ENCODE results near the gene TACC2.
"Not testable (repeated sequence)": the region's sequence is repeated elsewhere in the genome, so short reads cannot be mapped to it uniquely, and the experiment has no call there.

Gene TACC2, protein sequence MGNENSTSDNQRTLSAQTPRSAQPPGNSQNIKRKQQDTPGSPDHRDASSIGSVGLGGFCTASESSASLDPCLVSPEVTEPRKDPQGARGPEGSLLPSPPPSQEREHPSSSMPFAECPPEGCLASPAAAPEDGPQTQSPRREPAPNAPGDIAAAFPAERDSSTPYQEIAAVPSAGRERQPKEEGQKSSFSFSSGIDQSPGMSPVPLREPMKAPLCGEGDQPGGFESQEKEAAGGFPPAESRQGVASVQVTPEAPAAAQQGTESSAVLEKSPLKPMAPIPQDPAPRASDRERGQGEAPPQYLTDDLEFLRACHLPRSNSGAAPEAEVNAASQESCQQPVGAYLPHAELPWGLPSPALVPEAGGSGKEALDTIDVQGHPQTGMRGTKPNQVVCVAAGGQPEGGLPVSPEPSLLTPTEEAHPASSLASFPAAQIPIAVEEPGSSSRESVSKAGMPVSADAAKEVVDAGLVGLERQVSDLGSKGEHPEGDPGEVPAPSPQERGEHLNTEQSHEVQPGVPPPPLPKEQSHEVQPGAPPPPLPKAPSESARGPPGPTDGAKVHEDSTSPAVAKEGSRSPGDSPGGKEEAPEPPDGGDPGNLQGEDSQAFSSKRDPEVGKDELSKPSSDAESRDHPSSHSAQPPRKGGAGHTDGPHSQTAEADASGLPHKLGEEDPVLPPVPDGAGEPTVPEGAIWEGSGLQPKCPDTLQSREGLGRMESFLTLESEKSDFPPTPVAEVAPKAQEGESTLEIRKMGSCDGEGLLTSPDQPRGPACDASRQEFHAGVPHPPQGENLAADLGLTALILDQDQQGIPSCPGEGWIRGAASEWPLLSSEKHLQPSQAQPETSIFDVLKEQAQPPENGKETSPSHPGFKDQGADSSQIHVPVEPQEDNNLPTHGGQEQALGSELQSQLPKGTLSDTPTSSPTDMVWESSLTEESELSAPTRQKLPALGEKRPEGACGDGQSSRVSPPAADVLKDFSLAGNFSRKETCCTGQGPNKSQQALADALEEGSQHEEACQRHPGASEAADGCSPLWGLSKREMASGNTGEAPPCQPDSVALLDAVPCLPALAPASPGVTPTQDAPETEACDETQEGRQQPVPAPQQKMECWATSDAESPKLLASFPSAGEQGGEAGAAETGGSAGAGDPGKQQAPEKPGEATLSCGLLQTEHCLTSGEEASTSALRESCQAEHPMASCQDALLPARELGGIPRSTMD (N-terminal part only)

DNA sequence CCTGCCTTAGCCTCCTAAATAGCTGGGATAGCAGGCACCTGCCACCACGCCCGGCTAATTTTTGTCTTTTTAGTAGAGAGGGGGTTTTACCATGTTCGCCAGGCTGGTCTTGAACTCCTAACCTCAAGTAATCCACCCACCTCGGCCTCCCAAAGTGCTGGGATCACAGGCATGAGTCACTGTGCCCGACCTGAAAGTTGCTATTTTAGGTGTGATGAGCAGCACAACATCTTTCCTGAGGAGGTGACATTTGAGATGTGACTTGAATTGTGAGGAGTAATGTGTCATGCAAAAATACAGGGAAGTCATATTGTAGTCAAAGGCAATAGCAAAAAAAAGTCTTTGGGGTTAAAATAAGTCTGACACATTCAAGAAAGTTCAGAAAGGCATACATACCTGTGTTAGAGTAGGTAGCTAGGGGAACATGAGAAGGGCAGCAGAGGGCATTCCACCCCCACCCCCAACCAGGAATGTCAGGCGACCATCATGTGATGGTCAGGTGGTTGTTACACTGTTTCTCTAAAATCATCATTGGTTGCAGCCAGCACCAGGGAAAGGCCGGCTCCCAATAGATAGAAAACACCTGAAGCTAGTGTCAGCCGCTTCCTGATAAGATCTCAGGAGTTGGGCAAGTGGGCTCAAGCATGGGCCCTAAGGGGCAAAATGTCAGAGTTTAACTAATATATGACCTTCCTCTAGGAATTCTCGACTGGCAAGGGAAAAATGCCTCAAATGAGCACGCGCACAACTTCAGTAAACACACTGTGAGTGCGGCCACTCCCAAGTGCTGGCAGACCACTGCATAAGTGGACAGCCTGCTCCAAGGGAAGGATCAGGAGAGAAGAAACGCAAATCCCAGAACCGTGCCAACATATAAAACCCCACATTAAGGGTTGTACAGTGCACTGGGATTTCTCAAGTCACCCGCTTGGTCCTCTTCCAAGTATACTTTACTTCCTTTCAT, at the start of gene TACC2:
TSS of gene TACC2 (plus strand) at position 803 of the 964 bp plus-strand sequence. CDS start 32,819 bp downstream, outside the sequence.
- no peak for DNase-seq (ENCODE audit: low spot score)

DNA sequence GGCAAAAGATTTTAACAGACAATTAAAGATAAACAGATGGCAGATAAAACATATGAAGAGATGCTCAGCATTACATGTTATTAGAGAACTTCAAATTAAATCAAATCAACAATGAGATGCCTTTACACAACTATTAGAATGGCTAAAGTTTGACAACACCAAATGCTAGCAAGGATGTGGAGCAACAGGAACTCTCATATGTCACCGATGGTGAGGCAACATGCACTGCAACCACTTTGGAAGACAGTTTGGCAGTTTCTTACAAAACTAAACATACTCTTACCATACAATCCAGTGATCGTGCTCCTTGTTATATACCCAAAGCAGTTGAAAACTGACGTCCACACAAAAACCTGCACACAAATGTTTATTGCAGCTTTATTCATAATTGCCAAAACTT, 47.4 kb upstream of the TACC2 start:
- DNase-seq (ENCODE audit: low spot score): no peak

DNA sequence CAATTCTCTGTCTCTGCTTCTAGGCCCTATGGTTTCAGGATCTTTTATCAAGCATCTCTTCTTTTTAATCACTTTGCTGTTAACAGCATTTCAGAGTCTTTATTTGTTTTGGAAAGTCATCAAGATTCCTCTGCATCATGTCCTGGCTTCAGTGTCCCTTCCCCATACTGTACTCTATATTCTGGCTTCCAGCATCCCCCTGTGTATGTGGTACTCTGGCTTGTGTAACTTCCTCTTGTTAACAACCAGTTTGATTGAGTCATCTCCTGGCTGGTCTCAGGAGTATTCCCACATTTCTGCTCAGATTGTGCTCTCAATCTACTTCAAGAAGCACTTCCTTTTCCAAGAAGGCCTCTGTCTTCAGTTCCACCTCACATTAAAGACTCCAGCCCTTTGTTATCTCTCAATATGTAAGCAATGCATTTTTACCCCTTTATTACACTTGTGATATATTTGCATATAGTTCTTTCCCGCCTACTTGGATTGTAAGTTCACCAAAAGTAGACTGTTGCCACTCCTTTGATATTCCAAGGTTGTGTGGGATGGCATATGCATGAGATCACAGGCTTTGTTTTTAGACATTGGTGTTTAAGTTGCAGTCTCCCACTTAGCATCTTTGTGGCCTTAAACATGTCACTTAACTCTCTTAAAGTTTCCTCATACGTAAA, 46.1 kb upstream of the TACC2 start:
- no peak for DNase-seq (ENCODE audit: low spot score)

DNA sequence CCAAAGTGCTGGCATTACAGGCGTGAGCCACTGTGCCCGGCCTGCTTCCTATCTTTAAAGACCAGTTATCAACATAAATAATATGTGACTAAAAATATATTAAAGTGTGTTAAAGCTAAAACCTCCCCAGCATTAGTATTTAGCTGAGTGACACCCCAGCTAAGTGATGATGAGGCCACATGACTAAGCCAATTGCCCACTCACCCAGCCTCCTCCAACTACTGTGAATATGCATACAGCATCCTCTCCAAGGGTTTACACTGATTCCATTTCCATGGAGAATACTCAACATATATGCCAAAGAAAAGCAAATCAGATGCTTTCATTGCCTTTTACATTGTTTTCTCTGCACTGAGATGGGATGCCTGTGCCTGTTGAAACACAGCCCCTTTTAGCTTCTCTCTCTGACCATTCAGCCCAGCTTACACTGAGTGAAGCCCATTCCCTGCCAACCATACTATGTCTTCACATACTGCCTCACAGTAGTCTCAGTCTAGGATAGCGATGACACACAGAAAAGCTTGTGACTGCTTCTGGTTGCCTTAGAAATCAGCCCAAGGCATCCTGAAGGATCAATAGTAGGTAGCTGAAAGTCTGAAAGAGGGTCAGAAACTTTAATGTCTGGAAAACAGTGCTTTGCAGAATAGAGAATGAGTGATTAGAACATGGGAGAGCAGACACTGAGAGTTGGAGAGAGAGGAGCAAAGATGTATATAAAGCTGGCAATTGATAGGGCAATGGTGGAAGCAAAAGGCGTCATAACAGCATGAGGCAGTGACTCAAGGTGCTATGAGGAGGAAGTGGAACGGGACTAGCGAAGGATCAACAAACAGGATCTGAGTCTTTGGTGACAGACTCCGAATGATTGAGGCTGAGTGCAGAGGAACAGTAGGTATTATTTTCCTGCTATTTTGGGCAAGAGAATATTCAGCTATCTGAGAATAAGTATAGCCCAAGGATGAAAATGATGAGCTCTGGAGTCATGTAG, 41.3 kb upstream of the TACC2 start:
- DNase-seq (ENCODE audit: low spot score): no peak

DNA sequence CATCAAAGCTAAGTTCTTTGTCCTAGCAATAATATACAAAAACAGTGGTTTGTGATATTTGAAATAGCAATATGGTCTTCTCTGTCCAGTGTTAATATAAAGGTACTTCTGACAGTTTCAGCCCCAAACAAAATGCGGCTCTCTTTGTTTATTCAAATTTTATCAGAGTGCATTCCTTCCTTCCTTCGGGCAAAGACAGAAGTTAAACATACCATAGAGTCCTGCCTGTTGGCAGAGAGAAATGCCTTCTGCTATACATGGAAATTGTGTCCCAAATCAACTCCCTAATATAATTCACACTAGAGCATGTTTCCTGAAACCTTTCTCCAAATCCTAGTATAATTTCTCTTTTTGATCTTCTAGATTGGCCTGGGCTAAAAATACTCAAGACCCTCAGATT, 39.9 kb upstream of the TACC2 start:
- DNase-seq (ENCODE audit: low spot score): no peak

DNA sequence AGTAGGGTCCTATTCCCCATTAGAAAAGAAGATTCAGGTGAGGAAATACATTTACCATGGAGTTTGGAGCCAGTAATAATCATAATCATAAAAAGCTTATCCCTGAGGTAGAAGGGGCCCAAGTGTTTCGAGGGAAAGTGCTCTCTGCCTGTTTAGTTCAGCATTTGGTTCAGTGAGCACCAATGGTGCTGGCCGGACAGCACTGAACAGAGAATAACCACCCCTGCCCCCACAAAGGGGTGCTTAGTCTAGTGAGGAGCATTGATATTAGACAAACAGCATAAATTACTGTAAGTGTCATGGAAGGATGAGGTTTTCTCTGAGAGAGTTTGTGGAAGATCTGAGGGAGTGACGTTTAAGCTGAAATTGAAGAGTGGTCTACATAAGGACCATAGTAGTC, 39.5 kb upstream of the TACC2 start:
- no peak for DNase-seq (ENCODE audit: low spot score)

DNA sequence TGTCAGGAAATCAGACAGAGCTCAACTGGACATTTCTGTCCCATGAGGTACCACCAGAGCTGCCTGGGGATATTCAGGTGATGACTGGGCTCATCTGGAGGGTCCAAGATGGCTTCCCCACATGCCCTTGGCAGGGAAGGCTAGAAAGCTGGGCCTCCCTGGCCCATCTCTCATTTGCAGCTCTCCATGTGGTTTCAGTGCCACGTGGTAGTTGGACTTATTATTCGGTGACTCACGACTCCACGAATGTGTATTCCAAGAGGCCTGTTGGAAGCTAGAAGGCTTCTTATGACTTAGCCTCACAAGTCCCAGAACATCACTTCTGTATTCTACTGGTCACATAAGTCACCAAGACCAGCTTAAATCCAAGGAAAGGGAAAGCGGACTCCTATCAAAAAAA, 36.7 kb upstream of the TACC2 start:
- no peak for DNase-seq (ENCODE audit: low spot score)

DNA sequence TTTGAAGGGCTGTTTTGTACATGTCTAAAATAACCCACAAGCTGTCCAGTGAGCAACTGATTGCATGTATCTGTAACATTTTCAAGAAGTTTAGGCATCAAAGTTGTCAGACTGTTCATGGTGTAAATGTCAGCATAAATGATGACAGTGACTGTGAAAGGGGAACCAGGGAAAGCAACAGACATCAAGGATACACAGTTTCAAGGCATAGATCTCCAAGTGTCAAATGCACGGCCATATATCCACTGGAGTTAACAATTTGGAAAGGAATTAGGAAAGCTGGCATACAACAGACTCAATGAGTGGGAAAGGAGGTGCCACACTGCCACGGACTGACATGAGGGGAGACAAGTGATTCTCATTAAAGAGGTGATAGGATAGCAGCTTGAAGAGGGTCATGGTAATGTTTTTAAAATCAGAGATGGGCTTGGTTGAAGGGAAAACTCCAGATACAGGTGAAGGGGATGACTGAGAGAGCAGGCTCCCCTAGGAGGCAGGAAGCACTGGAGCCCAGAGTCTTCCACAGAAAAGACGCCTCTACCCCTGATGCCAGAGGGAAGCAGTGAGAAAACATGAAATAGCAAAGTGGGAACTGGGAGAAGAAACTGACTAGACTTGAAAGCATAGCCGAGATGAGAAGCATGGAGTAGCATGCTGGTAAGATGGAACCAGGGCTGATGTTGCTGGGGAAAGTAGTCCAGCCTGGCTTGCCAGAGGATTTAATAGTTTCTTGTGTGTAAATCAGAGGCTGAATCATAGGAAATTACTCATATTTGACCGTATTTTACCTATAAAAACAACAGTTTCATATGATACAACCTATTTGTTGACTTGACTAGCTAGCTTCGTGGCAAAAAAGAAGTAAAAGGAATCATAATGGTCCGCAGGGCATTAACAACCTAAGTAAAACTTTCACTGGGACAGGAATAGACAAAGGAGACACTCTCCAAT, 32.6 kb upstream of the TACC2 start:
- DNase-seq (ENCODE audit: low spot score): no peak

DNA sequence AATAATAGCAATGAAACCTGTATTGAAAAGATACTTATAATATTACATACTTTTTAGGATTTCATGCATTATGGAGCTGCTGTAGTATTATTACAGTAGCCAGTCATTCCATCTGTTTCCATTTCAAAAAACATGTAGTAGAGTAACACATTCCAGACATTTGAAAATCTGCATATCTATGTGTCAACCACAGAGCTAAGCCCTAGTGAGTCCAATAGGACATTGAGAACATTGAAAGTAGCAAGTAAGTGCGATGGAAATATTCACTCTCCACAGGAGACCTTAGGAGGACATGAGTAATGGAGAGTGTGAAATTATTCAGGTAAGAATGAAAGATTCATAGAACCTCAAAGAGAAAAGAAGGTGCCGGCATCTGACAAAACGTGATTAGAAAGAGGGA, 29.3 kb upstream of the TACC2 start:
- DNase-seq (ENCODE audit: low spot score): no peak

DNA sequence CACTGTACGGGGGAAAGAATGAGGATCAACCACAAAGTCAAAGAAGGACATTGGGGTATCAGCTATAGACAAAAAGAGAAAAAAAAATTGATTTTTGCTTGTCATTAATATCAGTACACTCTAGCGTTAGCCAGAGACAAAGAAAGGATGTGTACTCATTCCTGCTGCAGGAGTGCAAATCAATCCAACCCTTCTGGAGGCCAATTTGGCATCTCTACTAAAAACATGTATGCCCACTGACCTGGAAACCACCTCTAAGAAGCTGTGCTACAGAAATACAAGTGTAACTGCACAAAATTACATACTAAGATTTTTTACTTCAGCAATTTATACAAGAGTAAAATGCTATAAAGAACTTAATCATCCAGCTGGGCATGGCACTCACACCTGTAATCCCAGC, 27.5 kb upstream of the TACC2 start:
- DNase-seq (ENCODE audit: low spot score): no peak

DNA sequence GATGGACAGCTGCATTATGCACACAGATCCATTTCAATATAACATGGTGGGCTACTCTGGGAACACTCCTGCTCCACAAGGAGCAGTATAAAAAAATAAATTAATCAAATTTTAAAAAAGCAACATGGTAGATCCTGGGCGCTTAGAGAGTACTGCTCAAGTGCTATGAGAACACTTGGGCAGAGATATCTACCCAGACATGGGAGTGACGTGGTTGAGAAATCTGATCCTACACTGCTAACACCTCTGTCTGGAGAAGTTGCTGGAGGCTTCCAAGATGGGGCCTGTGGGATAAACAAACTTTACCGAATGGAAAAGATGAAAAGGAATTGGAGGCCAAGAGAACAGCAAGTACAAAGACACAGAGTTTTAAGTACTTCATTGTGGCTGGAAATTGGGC, 23.0 kb upstream of the TACC2 start:
- DNase-seq (ENCODE audit: low spot score): no peak

DNA sequence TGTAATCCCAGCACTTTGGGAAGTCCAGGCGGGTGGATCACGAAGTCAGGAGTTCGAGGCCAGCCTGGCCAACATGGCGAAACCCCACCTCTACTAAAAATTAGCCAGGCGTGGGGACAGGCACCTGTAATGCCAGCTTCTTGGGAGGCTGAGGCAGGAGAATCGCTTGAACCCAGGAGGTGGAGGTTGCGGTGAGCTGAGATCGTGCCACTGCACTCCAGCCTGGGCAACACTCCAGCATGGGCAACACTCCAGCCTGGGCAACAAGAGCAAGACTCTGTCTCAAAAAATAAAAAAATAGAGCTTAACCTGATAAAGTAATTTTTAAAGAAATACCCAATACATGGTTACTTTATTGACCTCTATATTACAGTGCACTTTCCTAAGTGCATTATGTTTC, 19.9 kb upstream of the TACC2 start:
- not testable (repeated sequence) for DNase-seq (ENCODE audit: low spot score)

DNA sequence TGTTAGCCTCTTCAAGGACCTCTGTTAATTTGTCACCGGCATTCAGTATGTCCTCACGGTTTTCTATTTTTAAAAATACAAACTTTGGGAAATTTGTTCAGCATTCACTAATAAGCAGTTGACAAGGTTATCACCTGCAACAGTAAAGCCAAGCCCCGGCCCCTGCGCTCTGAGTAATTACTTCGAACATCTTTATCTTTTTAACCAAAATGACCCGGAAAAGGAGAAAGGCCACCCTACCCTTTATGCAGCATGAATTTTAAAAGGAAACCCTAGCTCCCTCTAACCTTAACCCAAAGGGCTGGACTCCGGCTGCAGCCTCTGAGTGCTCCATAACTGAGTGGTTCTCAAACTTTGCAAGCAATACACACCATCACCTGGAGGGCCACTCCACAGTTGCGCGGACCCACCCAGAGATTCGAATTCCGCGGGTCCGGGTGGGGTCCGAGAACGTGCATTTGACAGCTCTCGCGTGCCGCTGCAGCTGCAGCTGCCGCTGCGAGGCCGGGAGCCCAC, 14.9 kb upstream of the TACC2 start:
- no peak for DNase-seq (ENCODE audit: low spot score)

DNA sequence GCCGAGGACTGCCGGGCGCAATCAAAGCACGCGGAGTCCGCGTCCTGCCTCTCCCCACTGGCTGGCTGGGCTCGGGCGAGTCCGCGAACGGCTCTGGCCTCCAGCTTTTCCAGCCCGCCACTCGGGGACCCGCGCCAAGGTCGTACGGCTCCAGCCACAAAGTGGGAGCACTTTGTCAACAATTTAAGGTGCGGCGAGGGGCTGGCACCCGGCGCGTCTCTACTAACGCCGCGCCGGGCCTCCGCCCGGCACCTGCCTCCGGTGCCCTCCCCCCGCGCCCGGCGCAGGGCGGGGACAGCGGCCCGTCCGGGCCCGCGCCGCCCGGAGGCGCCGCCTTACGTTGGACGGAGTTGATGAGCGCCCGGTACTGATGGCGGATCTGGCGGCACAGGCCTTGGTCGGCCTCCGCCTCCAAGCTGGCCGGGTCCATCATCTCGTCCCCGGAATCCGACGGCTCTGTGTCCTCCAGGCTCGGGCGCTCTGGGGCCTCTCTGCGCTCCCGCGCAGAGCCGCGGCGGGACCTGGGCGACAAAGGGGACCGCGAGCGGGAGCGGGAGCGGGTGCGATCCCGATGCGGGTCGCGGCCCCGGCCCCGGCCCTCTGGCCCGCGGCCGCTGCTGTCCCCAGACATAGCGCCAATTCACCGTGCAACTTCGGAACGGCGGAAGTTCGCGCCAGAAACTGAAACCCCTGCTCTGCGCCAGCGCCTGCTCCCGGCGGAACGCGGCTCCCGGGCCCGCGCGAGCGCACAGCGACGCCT, 14.2 kb upstream of the TACC2 start, which contains the start of gene NSMCE4A:
TSS of gene NSMCE4A (minus strand) at position 683 of the 760 bp plus-strand sequence. CDS start at position 631, 52 bp downstream.
- peak; percentile 75 for DNase-seq (ENCODE audit: low spot score)

DNA sequence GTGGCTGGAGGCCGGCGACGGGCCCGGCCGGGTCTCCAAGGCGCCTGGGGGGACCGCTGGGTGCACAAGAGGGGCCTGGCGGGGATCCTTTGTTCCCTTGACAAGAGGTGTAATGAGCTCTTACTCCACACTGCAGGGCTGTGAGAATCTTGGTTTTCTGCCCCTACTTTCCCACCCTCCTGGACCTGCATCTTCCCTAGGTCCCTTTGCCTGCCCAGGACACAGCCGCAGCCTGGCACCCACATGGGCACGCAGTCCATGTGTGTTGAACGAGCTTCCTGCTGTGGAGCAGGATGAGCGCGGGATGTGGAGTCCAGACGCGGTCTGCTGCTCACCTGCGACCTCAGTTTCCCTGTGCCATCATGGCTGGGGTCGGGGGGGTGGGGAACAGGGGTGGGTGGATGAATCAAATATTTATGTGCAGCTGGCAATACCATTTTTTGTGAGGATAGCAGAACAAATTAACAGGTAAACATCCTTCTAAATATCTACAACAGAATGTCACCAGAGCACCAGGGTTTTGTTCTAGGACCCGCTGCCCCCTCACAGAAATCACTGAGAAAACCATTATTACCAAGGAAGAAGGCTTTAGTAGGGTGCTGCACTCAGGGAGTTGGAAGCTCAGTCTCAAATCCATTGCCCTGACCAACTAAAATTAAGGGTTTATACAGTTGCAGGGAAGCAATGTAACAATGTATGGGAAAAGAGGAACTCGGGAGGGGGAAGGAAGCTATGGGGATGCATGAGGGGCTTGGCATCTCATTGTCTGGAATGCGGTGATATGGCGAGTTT, 13.5 kb upstream of the TACC2 start:
- no peak for DNase-seq (ENCODE audit: low spot score)

DNA sequence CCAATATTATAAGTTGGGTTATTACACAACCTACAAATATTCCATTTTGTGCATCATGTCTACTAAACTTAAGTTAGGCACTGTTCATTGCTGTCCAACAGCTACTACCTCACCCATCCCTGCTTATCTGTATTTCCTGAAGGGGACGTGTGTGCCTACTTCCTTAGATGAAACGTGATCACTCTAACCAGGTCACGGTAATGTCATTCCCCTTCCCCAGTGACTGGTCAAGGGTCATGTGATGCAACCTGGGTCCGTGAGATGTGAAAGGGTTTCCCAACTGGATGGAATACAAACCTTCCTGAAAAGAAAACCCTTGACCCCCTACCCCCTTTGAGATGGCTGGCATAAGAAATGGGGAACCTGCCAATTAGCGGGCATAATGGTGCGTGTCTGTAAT, 12.4 kb upstream of the TACC2 start:
- DNase-seq (ENCODE audit: low spot score): no peak
